Thyroid gland (tissue), 4 donors: Measurements from ENCODE around the gene PRM2. TPM values are rescaled to one million over a fixed set of nuclear protein-coding genes. Genes with fewer than 3 reads are reported as not detected.
A peak's percentile ranks its signal among the peaks of the same experiment; 100 is the strongest.

Experiments
- DNase-seq, 2 donors: peaks; one replicate each; pipeline ENCODE4 v3.0.0-alpha.2; 2019
- H3K27ac ChIP-seq, 3 donors: fragments of 200-600 bp; sonication (generic); 1 replicate in 2 of 3; 2 replicates in 1 of 3; pipeline ENCODE4 v1.5.1; 2016 to 2019; ENCODE audit warnings: mild to moderate bottlenecking in 1 of 3, moderate library complexity in 1 of 3
- H3K27me3 ChIP-seq: fragments of 200-600 bp; sonication (generic); one replicate; pipeline ENCODE4 v1.5.1; 2019
- H3K36me3 ChIP-seq, 2 donors: fragments of 200-600 bp; sonication (generic); one replicate each; pipeline ENCODE4 v1.5.1; 2016 to 2019
- H3K4me1 ChIP-seq, 2 donors: fragments of 200-600 bp; sonication (generic); one replicate each; pipeline ENCODE4 v1.5.1; 2017 to 2019
- H3K4me3 ChIP-seq, 3 donors: fragments of 200-600 bp; sonication (generic); replicated peaks in 1 of 3; 1 replicate in 2 of 3; 2 replicates in 1 of 3; pipeline ENCODE4 v1.5.1; 2016; ENCODE audit warnings: mild to moderate bottlenecking in 1 of 3
- H3K9me3 ChIP-seq: fragments of 200-600 bp; sonication (generic); one replicate; pipeline ENCODE4 v1.5.1; 2017
- POLR2A ChIP-seq, 2 donors: fragments of 450-650 bp; IDR thresholded peaks; one replicate each; pipeline ENCODE4 v1.6.1; 2017; ENCODE audit warnings: antibody characterized with exemption in 2 of 2, mild to moderate bottlenecking in 2 of 2, moderate library complexity in 1 of 2
- WGBS, 2 donors: methylation state at CpG; one replicate each; pipeline ENCODE4 v1.1.5; 2017; 5-methylcytosine and 5-hydroxymethylcytosine counted together
- intact Hi-C: fragments of 100-400 bp; cut with DNase I; formaldehyde crosslinking; loops from one replicate; pipeline ENCODE4 v1.15.1; 2023
- total RNA-seq, 4 donors: library from RNA; depleted of rRNA; stranded (reverse); fragments of >200 nt; gene quantifications; one replicate each; pipeline ENCODE4 v1.2.3, GENCODE V29; 2016
- TF ChIP-seq, protein P1 (sequence below), 6 experiments: fragments of 200-600 bp in 3 of 6; fragments of 450-650 bp in 3 of 6; sonication (generic) in 3 of 6; IDR thresholded peaks; one replicate each; pipeline ENCODE4 v1.5.1; 2016 to 2019; ENCODE audit warnings: antibody characterized with exemption in 6 of 6, mild to moderate bottlenecking in 2 of 6, inconsistent platforms in 1 of 6, moderate library complexity in 1 of 6

The PRM2 gene
- total RNA-seq, 4 donors from 2014 or later = 8.2 to 64.4 TPM; not detected in 2

DNA sequence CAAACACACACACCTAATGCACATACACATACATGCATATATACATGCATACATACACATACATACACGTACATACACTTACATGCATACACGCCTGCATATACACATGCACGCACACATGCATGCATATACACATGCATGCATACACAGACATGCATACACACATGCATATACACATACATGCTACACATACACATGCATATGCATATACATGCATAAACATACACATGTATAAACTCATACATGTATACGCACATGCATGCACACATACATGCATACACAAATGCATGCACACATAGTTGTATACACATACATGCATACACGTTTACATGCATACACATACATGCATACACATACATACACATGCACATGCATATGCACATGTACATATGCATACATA, 45.4 kb upstream of the PRM2 start:
- Histone ChIP-seq H3K4me1 (peaks cover under 1 to 4% of the 10 kb centered on the region in 2 donors), H3K27me3 (no peaks in the 10 kb centered on the region), H3K9me3 (no peaks in the 10 kb centered on the region), H3K36me3 (no peaks in the 10 kb centered on the region), H3K27ac (no peak overlapping the region), H3K4me3 (no peak overlapping the region)
- intact Hi-C loops = no loop called here
- no peak for TF ChIP-seq POLR2A (IDR thresholded peaks at IDR 0.05)
- TF ChIP-seq, protein P1, sequence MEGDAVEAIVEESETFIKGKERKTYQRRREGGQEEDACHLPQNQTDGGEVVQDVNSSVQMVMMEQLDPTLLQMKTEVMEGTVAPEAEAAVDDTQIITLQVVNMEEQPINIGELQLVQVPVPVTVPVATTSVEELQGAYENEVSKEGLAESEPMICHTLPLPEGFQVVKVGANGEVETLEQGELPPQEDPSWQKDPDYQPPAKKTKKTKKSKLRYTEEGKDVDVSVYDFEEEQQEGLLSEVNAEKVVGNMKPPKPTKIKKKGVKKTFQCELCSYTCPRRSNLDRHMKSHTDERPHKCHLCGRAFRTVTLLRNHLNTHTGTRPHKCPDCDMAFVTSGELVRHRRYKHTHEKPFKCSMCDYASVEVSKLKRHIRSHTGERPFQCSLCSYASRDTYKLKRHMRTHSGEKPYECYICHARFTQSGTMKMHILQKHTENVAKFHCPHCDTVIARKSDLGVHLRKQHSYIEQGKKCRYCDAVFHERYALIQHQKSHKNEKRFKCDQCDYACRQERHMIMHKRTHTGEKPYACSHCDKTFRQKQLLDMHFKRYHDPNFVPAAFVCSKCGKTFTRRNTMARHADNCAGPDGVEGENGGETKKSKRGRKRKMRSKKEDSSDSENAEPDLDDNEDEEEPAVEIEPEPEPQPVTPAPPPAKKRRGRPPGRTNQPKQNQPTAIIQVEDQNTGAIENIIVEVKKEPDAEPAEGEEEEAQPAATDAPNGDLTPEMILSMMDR (IDR thresholded peaks at IDR 0.05) = no peak
- no peak for DNase-seq
- 71 to 72% methylated on average over 5 of the region's 5 CpGs for WGBS, 2 donors

- H3K27me3 ChIP-seq = no peaks in the 10 kb centered on the region
- H3K4me1 ChIP-seq = peaks cover 4 to 14% of the 10 kb centered on the region in 2 donors
- no peak for DNase-seq
- intact Hi-C loops = no loop called here
- H3K4me3 ChIP-seq = no peak overlapping the region
- no peak overlapping the region for H3K27ac ChIP-seq
- no peak for TF ChIP-seq POLR2A (IDR thresholded peaks at IDR 0.05)
- TF ChIP-seq, protein P1 (IDR thresholded peaks at IDR 0.05) = no peak
- H3K9me3 ChIP-seq = no peaks in the 10 kb centered on the region
- no peaks in the 10 kb centered on the region for H3K36me3 ChIP-seq
- WGBS, 2 donors = 75 to 83% methylated on average over 10 of the region's 10 CpGs
Observed at GRCh38 chr16:11320170-11320569, 43.9 kb upstream of the PRM2 start.

GRCh38 chr16:11319529-11320146, 43.4 kb upstream of the PRM2 start:
- Histone ChIP-seq H3K36me3 (no peaks in the 10 kb centered on the region), H3K27ac (no peak overlapping the region), H3K9me3 (no peaks in the 10 kb centered on the region), H3K27me3 (no peaks in the 10 kb centered on the region), H3K4me3 (no peak overlapping the region), H3K4me1 (peaks cover 4 to 18% of the 10 kb centered on the region in 2 donors)
- WGBS, 2 donors = 56 to 58% methylated on average over 7 to 8 of the region's 8 CpGs
- intact Hi-C loops = no loop called here
- peak; percentile 23 to 29 for DNase-seq
- no peak for TF ChIP-seq POLR2A (IDR thresholded peaks at IDR 0.05)
- TF ChIP-seq, protein P1 (IDR thresholded peaks at IDR 0.05) = no peak

GRCh38 chr16:11318817-11319216, 42.5 kb upstream of the PRM2 start:
- no peaks in the 10 kb centered on the region for H3K27me3 ChIP-seq
- intact Hi-C loops = no loop called here
- TF ChIP-seq POLR2A (IDR thresholded peaks at IDR 0.05) = no peak
- TF ChIP-seq, protein P1 (IDR thresholded peaks at IDR 0.05) = no peak
- no peak overlapping the region for H3K4me3 ChIP-seq
- 93 to 96% methylated on average over 8 of the region's 8 CpGs for WGBS, 2 donors
- no peaks in the 10 kb centered on the region for H3K9me3 ChIP-seq
- H3K4me1 ChIP-seq = peaks cover 4 to 18% of the 10 kb centered on the region in 2 donors
- H3K36me3 ChIP-seq = no peaks in the 10 kb centered on the region
- H3K27ac ChIP-seq = no peak overlapping the region
- no peak for DNase-seq

DNA sequence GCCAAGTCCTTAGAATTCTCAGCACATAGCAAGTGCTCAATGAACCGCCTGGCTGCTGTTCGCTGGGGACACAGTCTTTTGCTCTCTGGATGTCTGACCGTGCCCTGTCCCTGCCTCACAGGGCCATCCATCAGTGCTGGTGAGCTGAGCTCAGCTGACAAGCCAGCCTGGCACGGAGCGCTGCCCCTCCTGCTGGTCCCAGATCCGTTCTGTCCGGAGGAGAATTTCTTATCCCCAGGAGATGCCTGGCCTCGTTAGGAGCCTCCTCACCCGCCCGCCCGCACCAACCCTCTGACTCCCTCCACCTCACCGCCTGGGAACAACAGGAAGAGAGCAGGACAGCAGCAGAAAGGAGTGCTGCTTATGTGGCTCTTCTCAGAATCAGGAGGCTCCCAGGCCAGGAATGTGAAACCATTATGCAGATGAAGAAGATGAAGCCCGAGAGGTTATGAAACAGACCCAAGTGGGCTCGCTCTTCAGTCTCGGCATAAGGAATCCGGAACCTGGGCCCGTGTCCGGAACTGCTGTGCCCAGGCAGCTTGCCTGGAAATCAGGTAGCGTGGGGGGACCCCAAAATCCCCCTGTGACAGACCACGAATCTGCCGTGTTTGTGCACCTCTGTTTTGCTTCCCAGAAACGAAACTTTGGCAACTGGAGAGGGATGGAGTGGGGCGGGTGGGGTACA, 40.2 kb upstream of the PRM2 start:
- Histone ChIP-seq H3K9me3 (no peaks in the 10 kb centered on the region), H3K27me3 (no peaks in the 10 kb centered on the region), H3K4me1 (peaks cover 8 to 35% of the 10 kb centered on the region in 2 donors), H3K36me3 (no peaks in the 10 kb centered on the region), H3K4me3 (no peak overlapping the region), H3K27ac (peak overlapping the region in 1 of 3 donors; percentile 58)
- no peak for TF ChIP-seq POLR2A (IDR thresholded peaks at IDR 0.05)
- TF ChIP-seq, protein P1 (IDR thresholded peaks at IDR 0.05) = no peak
- peak; percentile 34 to 42 for DNase-seq
- WGBS, 2 donors = 88% methylated on average over 11 to 19 of the region's 23 CpGs
- intact Hi-C loops = no loop called here
